ENCODE measurements around the gene GTPBP3. TPM values are rescaled to one million over a fixed set of nuclear protein-coding genes. Genes with fewer than 3 reads are reported as not detected.

Gene GTPBP3
- total and polyA plus RNA-seq, 2 of the 8 experiments (the other 6 are each of a cell fraction or from before 2014, with no cell fraction given) = 30.4 to 56.0 TPM

DNA sequence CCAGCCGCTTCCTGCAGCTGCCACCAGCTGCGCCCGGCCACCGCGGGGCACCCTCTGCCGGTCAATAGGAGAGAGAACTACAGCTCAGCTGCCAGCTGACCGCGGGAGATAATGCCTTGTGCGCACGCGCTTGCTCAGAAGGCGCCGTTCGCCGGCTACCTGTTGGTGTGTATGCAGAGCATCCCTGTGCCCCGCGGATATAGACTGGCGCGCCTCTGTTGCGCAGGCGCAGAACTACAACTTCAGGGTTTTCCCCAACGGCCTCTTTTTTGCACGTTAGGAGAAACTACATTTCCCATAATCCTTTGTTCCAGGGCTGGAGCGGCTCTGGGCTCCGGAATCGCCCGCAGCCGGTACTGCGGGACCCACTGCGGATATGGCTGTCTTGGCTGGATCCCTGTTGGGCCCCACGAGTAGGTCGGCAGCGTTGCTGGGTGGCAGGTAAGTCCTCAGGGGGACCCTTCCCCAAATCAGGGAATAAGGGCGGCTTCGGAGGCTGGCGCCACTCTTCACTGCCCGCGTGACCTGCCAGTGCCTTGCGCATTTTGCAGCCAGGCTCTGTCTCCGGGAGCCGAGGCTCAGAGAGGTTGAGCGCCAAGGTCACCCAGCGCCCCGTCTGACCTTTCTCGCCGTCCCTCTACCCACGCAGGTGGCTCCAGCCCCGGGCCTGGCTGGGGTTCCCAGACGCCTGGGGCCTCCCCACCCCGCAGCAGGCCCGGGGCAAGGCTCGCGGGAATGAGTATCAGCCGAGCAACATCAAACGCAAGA is 31.7 kb upstream of the GTPBP3 start, which contains the start of gene MRPL34 (continued):
- no peak for TF ChIP-seq RFX5 (IDR thresholded peaks at IDR 0.05; ENCODE audit: borderline replicate concordance, low read depth, low read length)
- TF ChIP-seq SP2 (IDR thresholded peaks at IDR 0.05; ENCODE audit: low read length) = no peak
- TF ChIP-seq TAF1 (IDR thresholded peaks at IDR 0.05; ENCODE audit: low read depth, low read length) = peak; percentile 74; the same call in 1 of the 2 replicates
- peak; percentile 47 to 63 for TF ChIP-seq RAD21 (IDR thresholded peaks at IDR 0.05 in 1 of 2, conservative IDR thresholded peaks at IDR 0.05 in 1 of 2; ENCODE audit: low read depth in 2 of 2, low read length in 2 of 2)
- no peak for TF ChIP-seq NANOG (IDR thresholded peaks at IDR 0.05; ENCODE audit: insufficient read depth, low read depth, low read length, poor library complexity, severe bottlenecking)
- TF ChIP-seq POLR2A (IDR thresholded peaks at IDR 0.05; ENCODE audit: control extremely low read depth in 1 of 2, low read depth in 2 of 2, low read length in 2 of 2) = peak; percentile 19 to 66
- TF ChIP-seq CTBP2 (IDR thresholded peaks at IDR 0.05; ENCODE audit: borderline replicate concordance, insufficient read depth, insufficient read length, low read length) = no peak
- no peak for TF ChIP-seq SUZ12 (IDR thresholded peaks at IDR 0.05; ENCODE audit: low read length)
- TF ChIP-seq CEBPB (IDR thresholded peaks at IDR 0.05; ENCODE audit: low read depth, low read length) = no peak
- TF ChIP-seq JUND (IDR thresholded peaks at IDR 0.05; ENCODE audit: low read length) = no peak
- TF ChIP-seq CREB1 (IDR thresholded peaks at IDR 0.05) = no peak
- peak; percentile 26; the same call in 1 of the 2 replicates for TF ChIP-seq RBBP5 (IDR thresholded peaks at IDR 0.05; ENCODE audit: borderline replicate concordance, low read depth, low read length)
- no peak for TF ChIP-seq GTF2F1 (IDR thresholded peaks at IDR 0.05; ENCODE audit: borderline replicate concordance, low read depth, low read length)
- no peak for TF ChIP-seq CBX8 (IDR thresholded peaks at IDR 0.05; ENCODE audit: borderline replicate concordance, low read depth, low read length)
- TF ChIP-seq TEAD4 (IDR thresholded peaks at IDR 0.05; ENCODE audit: low read depth, low read length) = peak; percentile 6; the same call in 1 of the 2 replicates
- TF ChIP-seq FOSL1 (IDR thresholded peaks at IDR 0.05; ENCODE audit: insufficient read depth, low read depth, low read length) = no peak
- peak; percentile 23 to 61; a peak in 1 of 3 replicates for TF ChIP-seq EP300 (IDR thresholded peaks at IDR 0.05; ENCODE audit: borderline replicate concordance in 1 of 2, low read depth in 2 of 2, low read length in 2 of 2)
- TF ChIP-seq, protein P1, sequence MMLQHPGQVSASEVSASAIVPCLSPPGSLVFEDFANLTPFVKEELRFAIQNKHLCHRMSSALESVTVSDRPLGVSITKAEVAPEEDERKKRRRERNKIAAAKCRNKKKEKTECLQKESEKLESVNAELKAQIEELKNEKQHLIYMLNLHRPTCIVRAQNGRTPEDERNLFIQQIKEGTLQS (IDR thresholded peaks at IDR 0.05; ENCODE audit: insufficient read depth, low read depth, low read length) = no peak
- TF ChIP-seq BACH1 (IDR thresholded peaks at IDR 0.05; ENCODE audit: low read length) = no peak
- TF ChIP-seq RXRA (IDR thresholded peaks at IDR 0.05; ENCODE audit: insufficient read depth, low read depth, low read length) = no peak
- TF ChIP-seq NRF1 (IDR thresholded peaks at IDR 0.05; ENCODE audit: low read depth, low read length) = peak; percentile 92
- TF ChIP-seq PHF8 (conservative IDR thresholded peaks at IDR 0.05; ENCODE audit: low read depth, low read length) = peak; percentile 61
- peak; percentile 42 for TF ChIP-seq TAF7 (optimal IDR thresholded peaks at IDR 0.05; ENCODE audit: borderline replicate concordance, low read depth, low read length)
- TF ChIP-seq SIRT6 (IDR thresholded peaks at IDR 0.05; ENCODE audit: low read length) = no peak
